ENCODE measurements around the gene EDRF1. TPM values are rescaled to one million over a fixed set of nuclear protein-coding genes. Genes with fewer than 3 reads are reported as not detected.

Gene EDRF1
- total RNA-seq, 4 donors from 2014 or later = 9.9 to 17.4 (median 13.3) TPM

DNA sequence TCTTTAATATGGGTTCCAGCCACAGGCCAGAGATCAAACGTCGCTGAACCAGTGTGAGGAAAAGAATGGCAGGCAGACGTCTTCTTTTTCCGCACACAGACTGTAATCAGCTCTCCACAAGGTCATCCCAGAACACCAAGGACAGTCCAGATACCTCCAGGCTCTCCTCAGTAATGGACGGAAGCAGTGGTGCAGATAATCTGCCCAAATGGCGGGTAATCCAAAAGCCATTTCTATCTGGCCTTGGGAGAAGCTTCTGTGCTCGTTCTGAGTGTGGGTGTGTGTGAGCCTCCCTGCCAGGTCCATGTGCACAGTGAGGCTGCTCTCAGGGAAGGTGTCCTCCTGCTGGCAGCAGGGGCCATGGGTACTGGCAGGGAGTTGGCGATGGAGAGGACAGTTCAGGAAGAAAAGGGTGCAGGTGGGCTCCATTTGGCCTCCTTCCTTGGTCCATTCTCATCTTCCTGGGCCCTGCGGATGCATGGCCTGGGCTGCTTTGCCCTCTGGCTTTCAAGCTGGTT lies 21.0 kb upstream of the EDRF1 start:
- Histone ChIP-seq H3K27me3 (no peaks in the 10 kb centered on the region), H3K4me1 (no peaks in the 10 kb centered on the region), H3K4me3 (no peak overlapping the region), H3K9me3 (no peaks in the 10 kb centered on the region), H3K36me3 (no peaks in the 10 kb centered on the region), H3K27ac (replicated peaks in 1 of 4) (no peak overlapping the region)
- WGBS = 75% methylated on average over 9 of the region's 9 CpGs
- TF ChIP-seq EP300 (IDR thresholded peaks at IDR 0.05) (no peak), POLR2A (IDR thresholded peaks at IDR 0.05; ENCODE audit: low read depth) (no peak), POLR2AphosphoS5 (IDR thresholded peaks at IDR 0.05) (no peak)
- TF ChIP-seq, protein P1, sequence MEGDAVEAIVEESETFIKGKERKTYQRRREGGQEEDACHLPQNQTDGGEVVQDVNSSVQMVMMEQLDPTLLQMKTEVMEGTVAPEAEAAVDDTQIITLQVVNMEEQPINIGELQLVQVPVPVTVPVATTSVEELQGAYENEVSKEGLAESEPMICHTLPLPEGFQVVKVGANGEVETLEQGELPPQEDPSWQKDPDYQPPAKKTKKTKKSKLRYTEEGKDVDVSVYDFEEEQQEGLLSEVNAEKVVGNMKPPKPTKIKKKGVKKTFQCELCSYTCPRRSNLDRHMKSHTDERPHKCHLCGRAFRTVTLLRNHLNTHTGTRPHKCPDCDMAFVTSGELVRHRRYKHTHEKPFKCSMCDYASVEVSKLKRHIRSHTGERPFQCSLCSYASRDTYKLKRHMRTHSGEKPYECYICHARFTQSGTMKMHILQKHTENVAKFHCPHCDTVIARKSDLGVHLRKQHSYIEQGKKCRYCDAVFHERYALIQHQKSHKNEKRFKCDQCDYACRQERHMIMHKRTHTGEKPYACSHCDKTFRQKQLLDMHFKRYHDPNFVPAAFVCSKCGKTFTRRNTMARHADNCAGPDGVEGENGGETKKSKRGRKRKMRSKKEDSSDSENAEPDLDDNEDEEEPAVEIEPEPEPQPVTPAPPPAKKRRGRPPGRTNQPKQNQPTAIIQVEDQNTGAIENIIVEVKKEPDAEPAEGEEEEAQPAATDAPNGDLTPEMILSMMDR (IDR thresholded peaks at IDR 0.05) = no peak
- intact Hi-C loops (cut with DNase I) = no loop called here
- DNase-seq (ENCODE audit: extremely low spot score) = no peak

DNA sequence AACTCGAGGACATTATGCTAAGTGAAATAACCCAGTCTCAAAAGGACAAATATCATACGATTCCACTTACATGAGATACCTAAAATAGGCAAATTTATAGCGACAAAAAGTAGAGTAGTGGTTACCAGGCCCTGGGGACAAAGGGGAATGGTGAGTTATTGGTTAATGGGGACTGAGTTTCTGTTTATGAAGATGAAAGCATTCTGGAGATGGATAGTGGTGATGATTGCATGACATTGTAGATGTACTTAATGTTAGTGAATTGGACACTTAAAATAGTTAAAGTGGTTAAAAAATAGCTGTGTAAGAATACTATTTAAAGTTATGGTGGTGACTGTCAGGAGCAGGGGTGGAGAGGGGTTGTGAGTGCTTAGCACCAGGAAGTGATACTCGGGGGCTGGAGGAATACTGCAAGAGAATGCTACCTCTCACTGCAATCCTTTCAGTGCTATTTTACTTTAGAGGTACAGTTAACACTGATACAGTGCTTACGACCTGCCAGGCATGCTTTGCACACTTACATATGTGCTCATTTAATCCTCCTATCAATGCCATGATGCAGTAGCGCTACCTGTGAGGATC lies 19.9 kb upstream of the EDRF1 start:
- no peaks in the 10 kb centered on the region for H3K4me1 ChIP-seq
- no peak for DNase-seq (ENCODE audit: extremely low spot score)
- H3K36me3 ChIP-seq = no peaks in the 10 kb centered on the region
- H3K4me3 ChIP-seq = no peak overlapping the region
- intact Hi-C loops (cut with DNase I) = no loop called here
- H3K27me3 ChIP-seq = no peaks in the 10 kb centered on the region
- TF ChIP-seq POLR2AphosphoS5 (IDR thresholded peaks at IDR 0.05) = no peak
- TF ChIP-seq EP300 (IDR thresholded peaks at IDR 0.05) = no peak
- TF ChIP-seq POLR2A (IDR thresholded peaks at IDR 0.05; ENCODE audit: low read depth) = no peak
- TF ChIP-seq, protein P1 (IDR thresholded peaks at IDR 0.05) = no peak
- WGBS = 82% methylated on average over 6 of the region's 6 CpGs
- no peaks in the 10 kb centered on the region for H3K9me3 ChIP-seq
- H3K27ac ChIP-seq (replicated peaks in 1 of 4) = no peak overlapping the region

DNA sequence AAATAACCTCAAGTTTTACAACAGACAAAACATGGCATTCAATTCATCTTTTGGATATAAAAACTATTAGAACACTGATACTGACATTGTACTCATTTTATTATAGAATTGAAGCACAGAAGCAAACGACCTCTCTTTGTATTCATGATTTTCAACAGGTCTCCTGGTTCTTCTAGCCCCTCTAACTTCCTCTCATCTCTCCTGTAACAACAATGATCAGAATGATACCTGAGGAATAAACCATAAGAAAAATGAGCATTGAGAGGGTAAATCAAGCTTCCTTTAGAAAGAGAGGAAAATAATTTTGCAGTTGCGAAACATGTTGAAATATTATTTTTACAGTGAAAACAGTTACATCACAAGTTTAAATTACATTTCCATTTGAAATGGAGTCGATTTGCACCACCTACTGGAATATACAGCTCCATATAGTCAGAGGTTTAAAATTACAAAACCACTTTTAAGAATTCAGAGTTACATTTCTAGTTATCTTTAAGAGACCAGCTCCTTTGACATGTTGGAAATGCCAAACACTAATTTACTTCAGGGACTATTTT lies 19.1 kb upstream of the EDRF1 start:
- Histone ChIP-seq H3K4me1 (no peaks in the 10 kb centered on the region), H3K27ac (replicated peaks in 1 of 4) (no peak overlapping the region), H3K36me3 (no peaks in the 10 kb centered on the region), H3K9me3 (no peaks in the 10 kb centered on the region), H3K4me3 (no peak overlapping the region), H3K27me3 (no peaks in the 10 kb centered on the region)
- no peak for DNase-seq (ENCODE audit: extremely low spot score)
- 36% methylated on average over 3 of the region's 3 CpGs for WGBS
- intact Hi-C loops (cut with DNase I) = no loop called here
- TF ChIP-seq EP300 (IDR thresholded peaks at IDR 0.05) (no peak), POLR2AphosphoS5 (IDR thresholded peaks at IDR 0.05) (no peak), POLR2A (IDR thresholded peaks at IDR 0.05; ENCODE audit: low read depth) (no peak)
- TF ChIP-seq, protein P1 (IDR thresholded peaks at IDR 0.05) = peak in 1 of 3 experiments; percentile 17

DNA sequence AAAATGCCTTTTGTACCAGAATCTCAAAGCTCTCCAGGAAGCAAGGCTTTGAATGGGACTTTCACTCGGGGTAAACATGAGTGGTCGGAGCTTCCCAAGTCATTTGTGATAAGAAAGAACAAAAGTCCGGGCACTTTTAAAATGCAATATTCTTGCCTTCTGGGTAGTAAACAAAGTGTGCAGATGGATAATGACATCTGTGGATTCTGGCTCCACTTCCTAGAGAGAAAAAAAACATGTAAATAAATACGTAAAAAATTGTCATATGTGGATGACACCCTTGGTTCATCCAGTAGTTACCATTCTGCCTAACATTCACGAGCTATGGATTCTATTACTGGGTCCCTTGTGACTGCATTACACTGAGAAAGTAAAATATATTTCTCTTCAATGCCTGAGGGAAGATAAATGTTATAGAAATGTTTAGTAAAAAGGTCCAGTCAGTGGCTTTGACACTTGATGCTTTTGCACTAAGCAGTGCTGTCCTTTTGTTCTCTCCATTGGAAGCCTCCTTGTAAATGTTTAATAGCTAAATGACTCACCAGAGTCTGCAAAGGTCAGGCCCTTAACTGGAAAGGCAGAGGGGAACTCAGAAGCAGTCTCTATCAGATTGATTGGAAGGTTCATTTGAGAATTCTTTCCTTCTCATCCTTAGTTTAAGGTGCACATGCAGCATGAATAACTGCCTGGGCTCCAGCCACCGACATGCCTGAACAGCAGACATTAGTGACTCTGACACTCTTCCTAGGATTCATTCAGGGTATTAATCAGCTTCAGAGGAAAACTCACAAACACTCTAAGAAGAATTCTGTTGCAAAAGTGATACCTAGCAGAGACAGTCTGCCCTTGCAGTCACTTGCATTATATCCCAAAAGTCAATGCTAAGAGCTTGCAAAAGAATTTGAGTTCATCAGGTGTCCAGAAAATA lies 11.7 kb upstream of the EDRF1 start:
- TF ChIP-seq POLR2A (IDR thresholded peaks at IDR 0.05; ENCODE audit: low read depth) = no peak
- TF ChIP-seq POLR2AphosphoS5 (IDR thresholded peaks at IDR 0.05) = no peak
- no peak for TF ChIP-seq EP300 (IDR thresholded peaks at IDR 0.05)
- TF ChIP-seq, protein P1 (IDR thresholded peaks at IDR 0.05) = no peak
- DNase-seq (ENCODE audit: extremely low spot score) = no peak
- 64% methylated on average over 6 of the region's 6 CpGs for WGBS
- Histone ChIP-seq H3K36me3 (no peaks in the 10 kb centered on the region), H3K9me3 (no peaks in the 10 kb centered on the region), H3K4me3 (no peak overlapping the region), H3K4me1 (peaks cover 5 to 29% (median 20%) of the 10 kb centered on the region in 4 donors), H3K27ac (replicated peaks in 1 of 4) (no peak overlapping the region), H3K27me3 (no peaks in the 10 kb centered on the region)
- intact Hi-C loops (cut with DNase I) = no loop called here

Data from esophagus muscularis mucosa (tissue), 4 donors.